Keratinocyte (primary cell): Measurements from ENCODE around the gene SMIM27.

Source experiments
- EZH2 ChIP-seq: IDR thresholded peaks from one replicate; pipeline ENCODE4 v1.6.1; 2012; ENCODE audit warnings: inconsistent platforms, mild to moderate bottlenecking, low read length, moderate library complexity
- TF ChIP-seq, protein P1 (sequence below), 3 experiments: IDR thresholded peaks in 1 of 3; conservative IDR thresholded peaks in 1 of 3; optimal IDR thresholded peaks in 1 of 3; 2 replicates in 2 of 3; 3 replicates in 1 of 3; pipeline versions ENCODE3 to v1.5.1; 2011; ENCODE audit warnings: low read length in 3 of 3, mild to moderate bottlenecking in 3 of 3, moderate library complexity in 2 of 3, control low read depth in 1 of 3, inconsistent platforms in 1 of 3; ENCODE audit not compliant: insufficient read depth in 2 of 3; ENCODE audit errors: extremely low read depth in 1 of 3

DNA sequence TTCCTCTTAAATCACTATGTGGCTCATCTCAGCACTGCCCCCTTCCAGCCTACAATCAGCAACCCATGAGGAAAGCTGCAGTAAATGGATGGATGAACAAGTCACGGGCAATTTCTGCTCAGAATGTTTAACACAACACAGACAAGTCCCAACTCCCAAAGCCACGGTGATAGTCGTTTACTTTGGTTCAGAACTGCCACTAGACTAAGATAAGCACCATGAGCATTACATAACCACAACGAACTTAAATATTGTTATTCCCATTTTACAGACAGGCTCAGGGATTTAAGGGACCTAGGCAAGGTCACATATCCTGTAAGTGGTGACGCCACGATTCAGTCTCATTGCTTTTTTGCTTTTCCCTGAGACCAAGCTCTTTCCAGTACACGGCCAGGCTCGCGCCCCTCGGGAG is 2.0 kb upstream of the SMIM27 start:
- TF ChIP-seq, protein P1, sequence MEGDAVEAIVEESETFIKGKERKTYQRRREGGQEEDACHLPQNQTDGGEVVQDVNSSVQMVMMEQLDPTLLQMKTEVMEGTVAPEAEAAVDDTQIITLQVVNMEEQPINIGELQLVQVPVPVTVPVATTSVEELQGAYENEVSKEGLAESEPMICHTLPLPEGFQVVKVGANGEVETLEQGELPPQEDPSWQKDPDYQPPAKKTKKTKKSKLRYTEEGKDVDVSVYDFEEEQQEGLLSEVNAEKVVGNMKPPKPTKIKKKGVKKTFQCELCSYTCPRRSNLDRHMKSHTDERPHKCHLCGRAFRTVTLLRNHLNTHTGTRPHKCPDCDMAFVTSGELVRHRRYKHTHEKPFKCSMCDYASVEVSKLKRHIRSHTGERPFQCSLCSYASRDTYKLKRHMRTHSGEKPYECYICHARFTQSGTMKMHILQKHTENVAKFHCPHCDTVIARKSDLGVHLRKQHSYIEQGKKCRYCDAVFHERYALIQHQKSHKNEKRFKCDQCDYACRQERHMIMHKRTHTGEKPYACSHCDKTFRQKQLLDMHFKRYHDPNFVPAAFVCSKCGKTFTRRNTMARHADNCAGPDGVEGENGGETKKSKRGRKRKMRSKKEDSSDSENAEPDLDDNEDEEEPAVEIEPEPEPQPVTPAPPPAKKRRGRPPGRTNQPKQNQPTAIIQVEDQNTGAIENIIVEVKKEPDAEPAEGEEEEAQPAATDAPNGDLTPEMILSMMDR (optimal IDR thresholded peaks at IDR 0.05 in 1 of 3, IDR thresholded peaks at IDR 0.05 in 1 of 3, conservative IDR thresholded peaks at IDR 0.05 in 1 of 3; ENCODE audit: extremely low read depth in 1 of 3, insufficient read depth in 2 of 3, low read length in 3 of 3), result peak in 1 of 3 experiments; percentile 18
- no peak for TF ChIP-seq EZH2
